Measurements from ENCODE around the gene GAS2. TPM values are rescaled to one million over a fixed set of nuclear protein-coding genes. Genes with fewer than 3 reads are reported as not detected.

GAS2 gene
- total RNA-seq, 1 donor from 2014 or later: 3.4 TPM

GRCh38 chr11:22807391-22807790 lies 141.0 kb downstream of the GAS2 start:
- no peak for DNase-seq (ENCODE audit: low read depth, low spot score)
- TF ChIP-seq CTCF (conservative IDR thresholded peaks at IDR 0.05): no peak
- Mint-ChIP-seq H3K36me3 (ENCODE audit: low read depth) (peaks cover 7% of the 10 kb centered on the region), H3K9me3 (peaks cover 11% of the 10 kb centered on the region), H3K27me3 (ENCODE audit: low read depth) (no peaks in the 10 kb centered on the region), H3K27ac (ENCODE audit: unreplicated experiment) (no peak overlapping the region), H3K4me1 (no peaks in the 10 kb centered on the region), H3K4me3 (no peak overlapping the region)

GRCh38 chr11:22807855-22808570 lies 141.6 kb downstream of the GAS2 start:
- H3K27me3 Mint-ChIP-seq (ENCODE audit: low read depth): no peaks in the 10 kb centered on the region
- peaks cover 11% of the 10 kb centered on the region for H3K9me3 Mint-ChIP-seq
- H3K27ac Mint-ChIP-seq (ENCODE audit: unreplicated experiment): no peak overlapping the region
- H3K36me3 Mint-ChIP-seq (ENCODE audit: low read depth): peaks cover 7% of the 10 kb centered on the region
- H3K4me3 Mint-ChIP-seq: no peak overlapping the region
- no peak for TF ChIP-seq CTCF (conservative IDR thresholded peaks at IDR 0.05)
- DNase-seq (ENCODE audit: low read depth, low spot score): no peak
- H3K4me1 Mint-ChIP-seq: no peaks in the 10 kb centered on the region

GRCh38 chr11:22808571-22809197 lies 142.3 kb downstream of the GAS2 start:
- Mint-ChIP-seq H3K36me3 (ENCODE audit: low read depth) (peaks cover 7% of the 10 kb centered on the region), H3K4me3 (no peak overlapping the region), H3K4me1 (no peaks in the 10 kb centered on the region), H3K27ac (ENCODE audit: unreplicated experiment) (no peak overlapping the region), H3K9me3 (peaks cover 11% of the 10 kb centered on the region), H3K27me3 (ENCODE audit: low read depth) (no peaks in the 10 kb centered on the region)
- no peak for DNase-seq (ENCODE audit: low read depth, low spot score)
- no peak for TF ChIP-seq CTCF (conservative IDR thresholded peaks at IDR 0.05)

- Mint-ChIP-seq H3K4me1 (no peaks in the 10 kb centered on the region), H3K27me3 (ENCODE audit: low read depth) (no peaks in the 10 kb centered on the region), H3K27ac (ENCODE audit: unreplicated experiment) (no peak overlapping the region), H3K36me3 (ENCODE audit: low read depth) (peaks cover 7% of the 10 kb centered on the region), H3K9me3 (peaks cover 16% of the 10 kb centered on the region), H3K4me3 (no peak overlapping the region)
- TF ChIP-seq CTCF (conservative IDR thresholded peaks at IDR 0.05): no peak
- no peak for DNase-seq (ENCODE audit: low read depth, low spot score)
Observed at GRCh38 chr11:22809893-22810292, 143.5 kb downstream of the GAS2 start.

GRCh38 chr11:22822203-22822602 lies 155.8 kb downstream of the GAS2 start:
- H3K27me3 Mint-ChIP-seq (ENCODE audit: low read depth): no peaks in the 10 kb centered on the region
- no peak overlapping the region for H3K27ac Mint-ChIP-seq (ENCODE audit: unreplicated experiment)
- no peak overlapping the region for H3K4me3 Mint-ChIP-seq
- H3K4me1 Mint-ChIP-seq: no peaks in the 10 kb centered on the region
- no peaks in the 10 kb centered on the region for H3K9me3 Mint-ChIP-seq
- no peak for DNase-seq (ENCODE audit: low read depth, low spot score)
- no peak for TF ChIP-seq CTCF (conservative IDR thresholded peaks at IDR 0.05)
- H3K36me3 Mint-ChIP-seq (ENCODE audit: low read depth): peaks cover 26% of the 10 kb centered on the region
